IMR-90 (cell line): ENCODE data around the gene ST3GAL3. TPM values are rescaled to one million over a fixed set of nuclear protein-coding genes. Genes with fewer than 3 reads are reported as not detected.

Experiments used
- ATAC-seq: fragments of 200-7000 bp; cut with Tn5 transposase; 2 replicates; pipeline ENCODE4 v1.9.1; 2020; ENCODE audit warnings: low read depth, mild to moderate bottlenecking, moderate library complexity
- BruUV-seq: library from RNA; stranded (reverse); fragments of 400-500 nt; replicated peaks from 2 replicates; lab custom pipeline; 2021; lab: Mats Ljungman, UMichigan
- CTCF ChIA-PET: fragments of 300-600 bp; formaldehyde crosslinking; extraction: SDS; loops from one replicate; lab custom pipeline; 2021; ENCODE audit warnings: antibody characterized with exemption; lab: Yijun Ruan, JAX
- POLR2A ChIA-PET: fragments of 300-600 bp; sonication (Branson Sonifier 250); formaldehyde crosslinking; loops from one replicate; lab custom pipeline; 2022; ENCODE audit warnings: antibody characterized with exemption; ENCODE audit not compliant: unreplicated experiment; lab: Charles Lee
- DNase-seq: peaks from one replicate; pipeline ENCODE4 v3.0.0; 2013
- H2AFZ ChIP-seq: replicated peaks from 2 replicates; pipeline ENCODE3; 2013; ENCODE audit warnings: low read length, mild to moderate bottlenecking; ENCODE audit not compliant: poor library complexity
- H2AK5ac ChIP-seq: 2 replicates; pipeline ENCODE4 v1.6.1; 2013; ENCODE audit warnings: low read depth, low read length, inconsistent platforms
- H2AK9ac ChIP-seq: replicated peaks from 2 replicates; pipeline ENCODE3; 2013; ENCODE audit warnings: mild to moderate bottlenecking, low read depth, low read length, moderate library complexity; ENCODE audit not compliant: poor library complexity
- H2BK120ac ChIP-seq: 2 replicates; pipeline ENCODE4 v1.6.1; 2013; ENCODE audit warnings: low read depth, low read length, inconsistent platforms
- H2BK15ac ChIP-seq: 3 replicates; pipeline ENCODE4 v1.6.1; 2013; ENCODE audit warnings: low read depth, low read length, inconsistent platforms
- H2BK20ac ChIP-seq: 2 replicates; pipeline ENCODE4 v1.6.1; 2013; ENCODE audit warnings: low read depth, mild to moderate bottlenecking, inconsistent platforms, low read length, moderate library complexity
- H2BK5ac ChIP-seq: 2 replicates; pipeline ENCODE4 v1.6.1; 2013; ENCODE audit warnings: mild to moderate bottlenecking, low read depth, low read length, inconsistent platforms; ENCODE audit not compliant: poor library complexity, severe bottlenecking
- H3K14ac ChIP-seq: replicated peaks from 2 replicates; pipeline ENCODE4 v1.6.1; 2013; ENCODE audit warnings: low read depth, low read length, inconsistent platforms
- H3K18ac ChIP-seq: 2 replicates; pipeline ENCODE4 v1.6.1; 2013; ENCODE audit warnings: low read depth, low read length, control low read depth
- H3K23ac ChIP-seq: 2 replicates; pipeline ENCODE4 v1.6.1; 2013; ENCODE audit warnings: low read depth, low read length, inconsistent platforms
- H3K27ac ChIP-seq: 2 replicates; pipeline ENCODE4 v1.5.1; 2013; ENCODE audit warnings: mild to moderate bottlenecking, control low read depth, low read length; ENCODE audit not compliant: insufficient read depth
- H3K27me3 ChIP-seq: 2 replicates; pipeline ENCODE4 v1.6.1; 2013; ENCODE audit warnings: low read length; ENCODE audit not compliant: control insufficient read depth, insufficient read depth
- H3K36me3 ChIP-seq: 2 replicates; pipeline ENCODE4 v1.6.1; 2013; ENCODE audit warnings: low read length, mixed read lengths; ENCODE audit not compliant: control insufficient read depth, insufficient read depth
- H3K4ac ChIP-seq: 2 replicates; pipeline ENCODE4 v1.6.1; 2013; ENCODE audit warnings: low read depth, low read length, inconsistent platforms
- H3K4me1 ChIP-seq: 2 replicates; pipeline ENCODE4 v1.6.1; 2013; ENCODE audit warnings: low read length, mixed read lengths; ENCODE audit not compliant: control insufficient read depth, insufficient read depth
- H3K4me2 ChIP-seq: 2 replicates; pipeline ENCODE4 v1.6.1; 2013; ENCODE audit warnings: low read depth, mild to moderate bottlenecking, control low read depth, low read length, moderate library complexity
- H3K4me3 ChIP-seq: 2 replicates; pipeline ENCODE4 v1.5.1; 2013; ENCODE audit warnings: low read depth, mild to moderate bottlenecking, control low read depth, low read length, moderate library complexity; ENCODE audit not compliant: insufficient read depth
- H3K56ac ChIP-seq: 2 replicates; pipeline ENCODE4 v1.6.1; 2013; ENCODE audit warnings: low read length, inconsistent platforms; ENCODE audit not compliant: insufficient read depth; ENCODE audit errors: extremely low read depth
- H3K79me1 ChIP-seq, 2 experiments: 2 replicates each; pipeline ENCODE4 v1.6.1; 2013; ENCODE audit warnings: low read length in 2 of 2, inconsistent platforms in 1 of 2, low read depth in 1 of 2
- H3K9ac ChIP-seq: 2 replicates; pipeline ENCODE4 v1.6.1; 2013; ENCODE audit warnings: low read depth, low read length, control low read depth
- H3K9me1 ChIP-seq: 2 replicates; pipeline ENCODE4 v1.6.1; 2013; ENCODE audit warnings: low read length, inconsistent platforms; ENCODE audit not compliant: insufficient read depth
- H3K9me3 ChIP-seq: 2 replicates; pipeline ENCODE4 v1.6.1; 2013; ENCODE audit warnings: low read length; ENCODE audit not compliant: control insufficient read depth, insufficient read depth
- H4K20me1 ChIP-seq: 2 replicates; pipeline ENCODE4 v1.6.1; 2013; ENCODE audit warnings: low read length, inconsistent platforms; ENCODE audit not compliant: insufficient read depth
- H4K5ac ChIP-seq: 2 replicates; pipeline ENCODE4 v1.6.1; 2013; ENCODE audit warnings: mild to moderate bottlenecking, low read depth, low read length, control low read depth
- H4K8ac ChIP-seq, 2 experiments: 2 replicates each; pipeline ENCODE4 v1.6.1; 2013; ENCODE audit warnings: low read depth in 2 of 2, low read length in 2 of 2, control low read depth in 1 of 2, inconsistent platforms in 1 of 2
- H4K91ac ChIP-seq: 2 replicates; pipeline ENCODE4 v1.6.1; 2013; ENCODE audit warnings: low read depth, low read length, inconsistent platforms; ENCODE audit not compliant: insufficient read depth
- BHLHE40 ChIP-seq: fragments of 150-350 bp; IDR thresholded peaks from 2 replicates; pipeline ENCODE4 v1.6.1; 2016; ENCODE audit warnings: mild to moderate bottlenecking, low read depth, low read length
- CEBPB ChIP-seq: IDR thresholded peaks from 2 replicates; pipeline ENCODE4 v1.6.1; 2012; ENCODE audit warnings: low read depth, low read length, improper control_type of control experiment
- CHD1 ChIP-seq: IDR thresholded peaks from 2 replicates; pipeline ENCODE4 v1.6.1; 2012; ENCODE audit warnings: low read depth, low read length, improper control_type of control experiment
- FOS ChIP-seq: fragments of 150-350 bp; IDR thresholded peaks from 2 replicates; pipeline ENCODE4 v1.6.1; 2016; ENCODE audit warnings: low read depth, low read length
- MAFK ChIP-seq: IDR thresholded peaks from 2 replicates; pipeline ENCODE4 v1.6.1; 2012; ENCODE audit warnings: low read depth, low read length, improper control_type of control experiment
- MAZ ChIP-seq: IDR thresholded peaks from 2 replicates; pipeline ENCODE4 v1.6.1; 2012; ENCODE audit warnings: low read depth, mild to moderate bottlenecking, low read length, improper control_type of control experiment, moderate library complexity, borderline replicate concordance
- MXI1 ChIP-seq: IDR thresholded peaks from 2 replicates; pipeline ENCODE4 v1.6.1; 2012; ENCODE audit warnings: low read depth, mild to moderate bottlenecking, low read length, moderate library complexity, borderline replicate concordance
- NFE2L2 ChIP-seq: fragments of 150-350 bp; IDR thresholded peaks from 2 replicates; pipeline ENCODE4 v1.6.1; 2016; ENCODE audit warnings: low read depth, mild to moderate bottlenecking, low read length
- POLR2A ChIP-seq: IDR thresholded peaks from 2 replicates; pipeline ENCODE4 v1.6.1; 2012; ENCODE audit warnings: mild to moderate bottlenecking, low read depth, low read length
- RAD21 ChIP-seq: IDR thresholded peaks from 2 replicates; pipeline ENCODE4 v1.6.1; 2012; ENCODE audit warnings: low read length, improper control_type of control experiment
- RCOR1 ChIP-seq: IDR thresholded peaks from 2 replicates; pipeline ENCODE4 v1.6.1; 2012; ENCODE audit warnings: mild to moderate bottlenecking, low read length, improper control_type of control experiment; ENCODE audit not compliant: insufficient replicate concordance
- RFX5 ChIP-seq: IDR thresholded peaks from 2 replicates; pipeline ENCODE4 v1.8.0; 2012; ENCODE audit warnings: low read depth, mild to moderate bottlenecking, low read length, moderate library complexity
- SMC3 ChIP-seq: fragments of 150-350 bp; IDR thresholded peaks from 2 replicates; pipeline ENCODE4 v1.6.1; 2016; ENCODE audit warnings: low read depth, mild to moderate bottlenecking, antibody characterized with exemption, low read length, moderate library complexity
- WGBS, 2 experiments: methylation state at CpG; one replicate each; pipeline versions ENCODE4 v1.1.5 to v1.1.7; 2013; ENCODE audit warnings: missing lambda C conversion rate in 2 of 2; ENCODE audit not compliant: insufficient read length in 1 of 2; ENCODE audit errors: extremely low coverage in 2 of 2; 5-methylcytosine and 5-hydroxymethylcytosine counted together
- dilution Hi-C: fragments of 300-500 bp; cut with HindIII; formaldehyde crosslinking; loops from one replicate; pipeline ENCODE4 v1.14.3; 2018; ENCODE audit warnings: low sequenced_read_pairs; ENCODE audit not compliant: unreplicated experiment
- in situ Hi-C: fragments of 300-500 bp; cut with MboI; formaldehyde crosslinking; loops from 3 replicates; pipeline ENCODE4 v1.14.3; 2019; ENCODE audit warnings: low sequenced_read_pairs, inconsistent platforms, mixed read lengths
- intact Hi-C: fragments of 100-400 bp; cut with micrococcal nuclease; formaldehyde crosslinking; loops from 2 replicates; pipeline ENCODE4 v1.10.0; 2022
- polyA plus RNA-seq, 3 experiments: library from polyadenylated mRNA; depleted of rRNA; stranded (reverse); fragments of >200 nt; gene quantifications; 2 replicates each; pipeline ENCODE4 v1.2.3, GENCODE V29; 2012; ENCODE audit warnings: low replicate concordance in 1 of 3
- total RNA-seq: library from RNA; depleted of rRNA; stranded (reverse); fragments of >200 nt; gene quantifications from 2 replicates; pipeline ENCODE4 v1.2.3, GENCODE V29; 2012
- TF ChIP-seq, protein P1 (sequence below): fragments of 150-350 bp; IDR thresholded peaks from 2 replicates; pipeline ENCODE4 v1.6.1; 2017; ENCODE audit warnings: mild to moderate bottlenecking, antibody characterized with exemption, low read length, low read depth
- TF ChIP-seq, protein P2 (sequence below): fragments of 150-350 bp; IDR thresholded peaks from 2 replicates; pipeline ENCODE4 v1.6.1; 2016; ENCODE audit warnings: low read depth, mild to moderate bottlenecking, low read length, moderate library complexity, borderline replicate concordance
- TF ChIP-seq, protein P3 (sequence below): conservative IDR thresholded peaks from 2 replicates; pipeline ENCODE4 v1.5.1; 2012; ENCODE audit warnings: mild to moderate bottlenecking, low read depth, low read length, improper control_type of control experiment

ST3GAL3 gene
- total and polyA plus RNA-seq, 2 of the 4 experiments (the other 2 are of a cell fraction) = 12.0 to 14.8 TPM

DNA sequence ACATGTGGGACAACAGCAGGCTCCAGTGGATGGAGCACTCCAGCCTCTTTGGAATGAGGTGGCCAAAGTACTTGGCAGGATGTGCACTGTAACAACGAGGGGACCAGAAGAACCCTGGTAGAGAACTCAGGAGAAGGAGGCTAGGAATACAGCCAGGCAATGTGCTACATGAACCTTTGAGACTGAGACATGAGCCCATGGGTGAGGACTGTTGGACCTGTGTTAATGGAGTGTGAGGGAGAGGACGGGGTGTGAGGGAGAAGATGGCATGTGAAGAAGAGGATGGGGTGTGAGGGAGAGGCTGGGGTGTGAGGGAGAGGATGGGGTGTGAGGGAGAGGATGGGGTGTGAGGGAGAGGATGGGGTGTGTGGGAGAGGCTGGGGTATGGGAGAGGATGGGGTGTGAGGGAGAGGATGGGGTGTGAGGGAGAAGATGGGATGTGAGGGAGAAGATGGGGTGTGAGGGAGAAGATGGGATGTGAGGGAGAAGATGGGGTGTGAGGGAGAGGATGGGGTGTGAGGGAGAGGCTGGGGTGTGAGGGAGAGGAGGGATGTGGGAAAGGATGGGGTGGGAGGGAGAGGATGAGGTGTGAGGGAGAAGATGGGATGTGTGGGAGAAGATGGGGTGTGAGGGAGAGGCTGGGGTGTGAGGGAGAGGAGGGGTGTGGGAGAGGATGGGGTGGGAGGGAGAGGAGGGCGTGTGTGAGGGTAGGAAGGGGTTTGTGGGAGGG, 164.0 kb downstream of the ST3GAL3 start:
- intact Hi-C loops = no loop called here

More for the DNA sequence above, 164.0 kb downstream of the ST3GAL3 start:
- Histone ChIP-seq H3K18ac (no peak overlapping the region), H4K8ac (no peak overlapping the region), H2BK5ac (no peak overlapping the region), H3K9me1 (peaks cover 21% of the 10 kb centered on the region), H3K14ac (0 out of 2 replicates have a peak overlapping the region, but pooled peaks have one; percentile 39), H3K4me3 (no peak overlapping the region), H3K23ac (no peak overlapping the region), H2BK20ac (no peak overlapping the region), H3K27me3 (no peaks in the 10 kb centered on the region), H3K9ac (no peak overlapping the region), H3K4me2 (no peak overlapping the region), H3K4me1 (peaks cover 7% of the 10 kb centered on the region), H2AFZ (no peak overlapping the region), H3K36me3 (no peaks in the 10 kb centered on the region), H3K9me3 (no peaks in the 10 kb centered on the region), H3K79me1 (peaks cover 6 to 30% of the 10 kb centered on the region in 2 experiments; a peak in 2 of 4 replicates), H2BK15ac (no peak overlapping the region), H3K4ac (no peak overlapping the region), H3K56ac (no peak overlapping the region), H3K27ac (no peak overlapping the region), H2AK9ac (peak overlapping the region; percentile 20), H2AK5ac (no peak overlapping the region), H2BK120ac (no peak overlapping the region), H4K91ac (no peak overlapping the region), H4K20me1 (peaks cover 25% of the 10 kb centered on the region; the same call in 1 of the 2 replicates), H4K5ac (no peak overlapping the region)
- dilution Hi-C loops (no loop called here), in situ Hi-C loops (no loop called here)
- ATAC-seq (no peak), DNase-seq (no peak)
- BruUV-seq = no TSS peak
- ChIA-PET CTCF (no interaction called here), POLR2A (no interaction called here)
- 33 to 100% methylated on average over 1 of the region's 3 CpGs for WGBS, 2 experiments
- TF ChIP-seq MAFK (no peak), SMC3 (no peak), NFE2L2 (no peak), FOS (no peak), RCOR1 (no peak), MAZ (no peak), MXI1 (no peak), RFX5 (no peak), CHD1 (no peak), RAD21 (no peak), BHLHE40 (no peak), POLR2A (no peak), CEBPB (no peak)
- TF ChIP-seq, protein P1, sequence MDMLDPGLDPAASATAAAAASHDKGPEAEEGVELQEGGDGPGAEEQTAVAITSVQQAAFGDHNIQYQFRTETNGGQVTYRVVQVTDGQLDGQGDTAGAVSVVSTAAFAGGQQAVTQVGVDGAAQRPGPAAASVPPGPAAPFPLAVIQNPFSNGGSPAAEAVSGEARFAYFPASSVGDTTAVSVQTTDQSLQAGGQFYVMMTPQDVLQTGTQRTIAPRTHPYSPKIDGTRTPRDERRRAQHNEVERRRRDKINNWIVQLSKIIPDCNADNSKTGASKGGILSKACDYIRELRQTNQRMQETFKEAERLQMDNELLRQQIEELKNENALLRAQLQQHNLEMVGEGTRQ = no peak
- TF ChIP-seq, protein P2, sequence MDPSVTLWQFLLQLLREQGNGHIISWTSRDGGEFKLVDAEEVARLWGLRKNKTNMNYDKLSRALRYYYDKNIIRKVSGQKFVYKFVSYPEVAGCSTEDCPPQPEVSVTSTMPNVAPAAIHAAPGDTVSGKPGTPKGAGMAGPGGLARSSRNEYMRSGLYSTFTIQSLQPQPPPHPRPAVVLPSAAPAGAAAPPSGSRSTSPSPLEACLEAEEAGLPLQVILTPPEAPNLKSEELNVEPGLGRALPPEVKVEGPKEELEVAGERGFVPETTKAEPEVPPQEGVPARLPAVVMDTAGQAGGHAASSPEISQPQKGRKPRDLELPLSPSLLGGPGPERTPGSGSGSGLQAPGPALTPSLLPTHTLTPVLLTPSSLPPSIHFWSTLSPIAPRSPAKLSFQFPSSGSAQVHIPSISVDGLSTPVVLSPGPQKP = no peak
- TF ChIP-seq, protein P3, sequence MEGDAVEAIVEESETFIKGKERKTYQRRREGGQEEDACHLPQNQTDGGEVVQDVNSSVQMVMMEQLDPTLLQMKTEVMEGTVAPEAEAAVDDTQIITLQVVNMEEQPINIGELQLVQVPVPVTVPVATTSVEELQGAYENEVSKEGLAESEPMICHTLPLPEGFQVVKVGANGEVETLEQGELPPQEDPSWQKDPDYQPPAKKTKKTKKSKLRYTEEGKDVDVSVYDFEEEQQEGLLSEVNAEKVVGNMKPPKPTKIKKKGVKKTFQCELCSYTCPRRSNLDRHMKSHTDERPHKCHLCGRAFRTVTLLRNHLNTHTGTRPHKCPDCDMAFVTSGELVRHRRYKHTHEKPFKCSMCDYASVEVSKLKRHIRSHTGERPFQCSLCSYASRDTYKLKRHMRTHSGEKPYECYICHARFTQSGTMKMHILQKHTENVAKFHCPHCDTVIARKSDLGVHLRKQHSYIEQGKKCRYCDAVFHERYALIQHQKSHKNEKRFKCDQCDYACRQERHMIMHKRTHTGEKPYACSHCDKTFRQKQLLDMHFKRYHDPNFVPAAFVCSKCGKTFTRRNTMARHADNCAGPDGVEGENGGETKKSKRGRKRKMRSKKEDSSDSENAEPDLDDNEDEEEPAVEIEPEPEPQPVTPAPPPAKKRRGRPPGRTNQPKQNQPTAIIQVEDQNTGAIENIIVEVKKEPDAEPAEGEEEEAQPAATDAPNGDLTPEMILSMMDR = no peak
